GM18951 (cell line): ENCODE results near the gene WDR7.

Source experiments
- POLR2A ChIP-seq: IDR thresholded peaks from 4 replicates; pipeline ENCODE4 v1.6.1; 2011; ENCODE audit warnings: mild to moderate bottlenecking; ENCODE audit not compliant: insufficient read length, insufficient read depth; ENCODE audit errors: extremely low read depth
- in situ Hi-C: fragments of 300-500 bp; cut with MboI; formaldehyde crosslinking; loops from one replicate; pipeline ENCODE4 v1.12.0; 2022; ENCODE audit warnings: low sequenced_read_pairs, mixed read lengths, inconsistent platforms; ENCODE audit not compliant: unreplicated experiment

The WDR7 gene

DNA sequence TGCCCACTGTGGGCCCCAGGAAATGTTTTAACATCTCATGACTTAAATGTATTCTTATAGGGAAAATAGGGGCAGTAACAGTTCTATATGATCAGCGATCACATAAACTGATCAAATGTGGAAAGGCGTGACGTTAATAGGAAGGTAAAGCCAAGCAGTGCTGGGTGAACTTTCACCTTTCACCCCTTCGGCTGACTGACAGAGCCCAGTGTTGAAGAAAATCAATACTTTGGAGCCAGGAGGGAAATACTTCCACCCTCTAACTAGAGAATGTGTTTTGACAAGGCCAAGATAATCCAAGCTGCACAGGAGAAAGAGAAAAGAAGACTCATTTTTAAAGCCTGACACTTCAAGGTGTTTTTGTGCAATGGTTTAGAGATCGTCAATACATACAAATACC, 379.3 kb downstream of the WDR7 start:
- in situ Hi-C loops, result no loop called here
- no peak for TF ChIP-seq POLR2A

DNA sequence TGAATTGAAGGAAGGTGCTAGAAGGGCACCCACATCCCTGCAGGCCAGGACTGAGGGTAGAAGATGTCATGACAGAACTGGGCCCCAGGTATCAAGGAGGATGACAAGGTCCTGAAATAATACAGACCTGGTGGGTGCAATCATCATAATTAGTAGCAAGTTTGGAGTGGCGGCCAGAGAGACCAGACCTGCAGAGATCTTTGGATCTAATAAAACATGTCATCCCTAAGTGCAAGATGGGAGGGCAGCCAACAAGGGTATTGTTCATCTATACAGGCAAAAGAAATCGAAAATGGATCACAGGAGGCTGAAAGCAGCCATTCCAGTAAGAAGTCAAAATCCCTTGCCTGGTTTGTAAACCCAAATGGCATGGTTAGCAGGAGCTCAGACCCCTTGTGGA, 384.4 kb downstream of the WDR7 start:
- no peak for TF ChIP-seq POLR2A
- in situ Hi-C loops, result no loop called here

GRCh38 chr18:57038395-57038794, 387.2 kb downstream of the WDR7 start:
- TF ChIP-seq POLR2A, result no peak
- in situ Hi-C loops, result no loop called here

DNA sequence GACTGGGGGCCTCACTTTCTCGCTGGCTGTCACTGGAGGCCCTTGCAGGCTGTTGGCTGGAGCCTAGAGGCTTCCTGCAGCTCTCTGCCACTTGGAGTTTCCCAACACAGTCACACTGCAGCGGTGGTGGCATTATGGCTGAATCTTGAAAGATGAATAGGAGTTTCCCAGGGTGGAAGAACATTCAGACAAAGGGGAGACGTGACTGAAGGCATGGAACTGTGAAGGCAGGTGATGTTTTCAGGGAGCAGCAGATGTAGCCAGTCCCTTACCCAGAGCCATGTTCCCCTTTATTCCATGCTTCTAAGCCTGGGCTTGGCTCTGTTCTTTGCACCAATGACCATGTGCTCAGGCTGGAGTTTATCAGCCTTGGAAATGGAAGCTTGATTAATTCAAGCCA, 389.0 kb downstream of the WDR7 start:
- in situ Hi-C loops, result no loop called here

GRCh38 chr18:57043241-57043640, 392.1 kb downstream of the WDR7 start:
- TF ChIP-seq POLR2A, result no peak
- in situ Hi-C loops, result no loop called here

More for the DNA sequence above, 389.0 kb downstream of the WDR7 start:
- TF ChIP-seq POLR2A, result no peak

GRCh38 chr18:57048351-57048750, 397.2 kb downstream of the WDR7 start:
- in situ Hi-C loops, result no loop called here

GRCh38 chr18:57048859-57049258, 397.7 kb downstream of the WDR7 start:
- in situ Hi-C loops, result no loop called here
- TF ChIP-seq POLR2A, result no peak

More at GRCh38 chr18:57048351-57048750, 397.2 kb downstream of the WDR7 start:
- no peak for TF ChIP-seq POLR2A

DNA sequence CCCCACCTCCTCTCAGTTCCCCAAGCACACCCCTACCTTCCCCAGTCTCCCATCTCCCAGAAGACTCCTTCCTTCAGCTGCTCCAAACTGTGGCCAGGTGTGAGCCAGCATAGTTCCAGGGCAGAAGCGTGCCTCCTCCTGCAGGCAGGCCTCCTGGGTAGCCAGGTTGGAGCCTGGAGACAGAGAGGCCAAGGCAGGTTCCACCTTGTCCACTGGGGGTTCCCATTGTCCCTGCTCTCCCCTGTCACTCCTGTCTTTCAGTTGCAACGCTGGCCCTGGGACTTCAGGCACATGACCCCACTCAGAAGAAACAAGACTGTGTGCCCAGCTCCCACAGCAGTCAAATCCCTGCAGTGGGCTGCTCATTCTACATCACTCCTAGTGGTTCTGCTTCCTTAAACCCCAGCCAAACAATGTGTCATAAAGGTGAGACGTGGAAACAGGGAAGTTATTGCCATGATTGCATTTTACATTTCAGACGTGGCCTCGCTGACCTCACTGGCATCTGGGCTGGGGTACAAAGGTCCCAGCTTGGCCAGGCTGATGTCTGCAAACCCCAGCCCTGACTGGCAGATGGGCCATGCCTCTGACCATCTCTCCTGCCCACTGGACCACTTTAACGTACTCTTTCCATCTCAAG, 399.3 kb downstream of the WDR7 start:
- in situ Hi-C loops, result no loop called here
- no peak for TF ChIP-seq POLR2A

- no peak for TF ChIP-seq POLR2A
- in situ Hi-C loops, result no loop called here
Observed at GRCh38 chr18:57051021-57051656, 400.0 kb downstream of the WDR7 start.

DNA sequence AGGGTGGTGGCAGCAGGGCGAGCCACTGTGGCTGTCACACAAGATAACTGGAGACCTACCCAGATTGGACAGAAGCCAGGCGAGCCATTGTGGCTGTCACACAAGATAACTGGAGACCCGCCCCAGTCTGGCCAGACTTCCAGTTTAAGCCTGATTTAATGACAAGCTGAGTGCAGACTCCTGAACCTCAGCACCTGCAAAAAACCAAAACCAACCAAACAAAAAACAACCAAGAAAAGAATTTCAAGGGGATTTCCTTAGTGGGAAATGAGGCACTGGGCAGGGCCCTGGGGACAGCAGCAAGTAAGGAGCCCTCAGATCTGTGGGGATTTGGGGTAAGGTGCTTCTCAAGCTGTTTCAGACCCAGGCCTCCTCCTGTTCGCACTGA, 400.5 kb downstream of the WDR7 start:
- no peak for TF ChIP-seq POLR2A
- in situ Hi-C loops, result no loop called here

DNA sequence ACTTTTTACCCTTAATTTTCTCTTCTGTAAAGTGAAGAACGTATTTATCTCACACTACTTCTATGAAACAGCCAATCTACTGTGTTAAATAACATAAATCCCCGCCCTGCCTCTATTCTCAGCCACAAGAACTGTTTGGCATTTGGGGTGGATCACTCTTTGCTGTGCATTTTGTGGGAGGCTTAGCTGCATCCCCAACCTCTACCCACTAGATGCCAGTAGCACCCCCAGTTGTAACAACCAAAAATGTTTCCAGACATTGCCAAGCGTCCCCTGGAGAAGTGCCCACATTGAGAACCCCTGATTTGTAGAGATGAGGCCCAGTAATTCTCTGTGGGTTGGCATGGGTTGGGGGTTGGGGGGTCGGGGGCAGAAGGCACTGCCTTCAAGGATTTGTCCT, 401.0 kb downstream of the WDR7 start:
- TF ChIP-seq POLR2A, result no peak
- in situ Hi-C loops, result no loop called here

GRCh38 chr18:57052759-57053158, 401.6 kb downstream of the WDR7 start:
- TF ChIP-seq POLR2A, result no peak
- in situ Hi-C loops, result no loop called here

DNA sequence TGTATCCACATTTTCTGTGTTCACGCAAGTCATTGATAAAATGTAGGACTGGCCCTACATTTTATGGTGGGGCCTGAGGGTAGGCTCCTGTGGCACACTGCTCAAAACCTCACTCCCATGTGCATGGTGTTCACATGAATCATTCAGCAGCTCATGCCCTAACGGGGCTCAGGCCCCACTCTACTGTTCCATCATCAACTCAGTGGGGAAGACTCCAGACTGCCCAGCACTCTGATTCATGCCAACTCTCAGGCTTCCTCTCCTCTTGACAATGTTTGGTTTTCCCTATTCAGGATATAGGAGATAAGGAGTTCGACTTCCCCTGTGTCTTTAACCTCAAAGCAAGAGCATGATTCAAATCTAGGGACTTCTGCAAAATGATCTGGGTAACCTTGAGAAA, 403.7 kb downstream of the WDR7 start:
- in situ Hi-C loops, result no loop called here
- no peak for TF ChIP-seq POLR2A

DNA sequence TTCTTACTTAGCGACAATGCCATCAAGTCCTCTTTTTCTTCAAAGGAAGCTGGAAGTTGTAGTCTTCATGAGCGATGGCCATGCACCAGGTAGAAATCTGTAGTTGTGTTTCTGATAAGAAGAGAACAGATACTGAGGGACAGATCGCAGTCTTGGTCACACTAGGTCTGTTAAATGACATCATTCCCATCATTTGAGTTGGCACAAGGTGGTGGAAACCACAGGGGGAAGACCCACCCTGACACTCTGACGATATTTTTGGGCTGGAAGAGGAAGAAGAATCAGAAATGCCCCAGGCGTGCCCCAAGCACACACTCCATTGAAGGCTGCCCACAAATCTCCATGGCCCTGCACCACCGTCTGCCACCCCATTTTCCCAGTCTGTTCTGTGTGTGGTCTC, 406.7 kb downstream of the WDR7 start:
- no peak for TF ChIP-seq POLR2A

More for the DNA sequence above, 406.7 kb downstream of the WDR7 start:
- in situ Hi-C loops, result no loop called here
